ENCODE measurements around the gene OPN4.

Gene OPN4

GRCh38 chr10:86663576-86664339, 9.4 kb downstream of the OPN4 start:
- FAIRE-seq, result no peak

GRCh38 chr10:86664341-86665217, 10.2 kb downstream of the OPN4 start:
- FAIRE-seq, result no peak

GRCh38 chr10:86665218-86665607, 10.9 kb downstream of the OPN4 start:
- no peak for FAIRE-seq

GRCh38 chr10:86665868-86666267, 11.5 kb downstream of the OPN4 start:
- no peak for FAIRE-seq

- FAIRE-seq, result no peak
These were observed 12.2 kb downstream of the OPN4 start for GRCh38 chr10:86666538-86666937.

GRCh38 chr10:86667421-86668181, 13.3 kb downstream of the OPN4 start:
- FAIRE-seq, result no peak

- FAIRE-seq, result no peak
These were observed 14.2 kb downstream of the OPN4 start, which contains the start of gene LDB3 for GRCh38 chr10:86668297-86669165. Gene LDB3 (plus strand): TSS chr10:86668511. CDS start chr10:86668692, 181 bp downstream.

- no peak for FAIRE-seq
These were observed 16.0 kb downstream of the OPN4 start for GRCh38 chr10:86670290-86670811.

GRCh38 chr10:86670876-86671275, 16.5 kb downstream of the OPN4 start:
- FAIRE-seq, result no peak

- FAIRE-seq, result no peak
These were observed 17.1 kb downstream of the OPN4 start for GRCh38 chr10:86671419-86671818.

GRCh38 chr10:86671985-86672710, 17.8 kb downstream of the OPN4 start:
- no peak for FAIRE-seq

- FAIRE-seq, result no peak
These were observed 19.0 kb downstream of the OPN4 start for GRCh38 chr10:86673216-86673826.

GRCh38 chr10:86673827-86674581, 19.7 kb downstream of the OPN4 start:
- no peak for FAIRE-seq

GRCh38 chr10:86674912-86675311, 20.6 kb downstream of the OPN4 start:
- no peak for FAIRE-seq

GRCh38 chr10:86677374-86677773, 23.0 kb downstream of the OPN4 start:
- no peak for FAIRE-seq

- no peak for FAIRE-seq
These were observed 24.8 kb downstream of the OPN4 start for GRCh38 chr10:86678999-86679792.

GRCh38 chr10:86681047-86681446, 26.7 kb downstream of the OPN4 start:
- FAIRE-seq, result no peak

- FAIRE-seq, result no peak
These were observed 27.5 kb downstream of the OPN4 start for GRCh38 chr10:86681722-86682386.

- no peak for FAIRE-seq
These were observed 28.3 kb downstream of the OPN4 start for GRCh38 chr10:86682675-86683074.
